Cardiac fibroblast (primary cell): ENCODE results near the gene LRMDA.
A peak's percentile ranks its signal among the peaks of the same experiment; 100 is the strongest.

ENCODE experiments used
- DNase-seq, 2 donors: peaks; one replicate each; pipeline versions ENCODE4 v3.0.0 to v3.0.0-alpha.2; 2010; ENCODE audit warnings: low read depth in 2 of 2
- H3K4me3 ChIP-seq, 2 donors: replicated peaks in 1 of 2; 1 replicate in 1 of 2; 2 replicates in 1 of 2; pipeline ENCODE4 v1.5.1; 2011; ENCODE audit warnings: low read depth in 2 of 2, low read length in 2 of 2, mild to moderate bottlenecking in 2 of 2, moderate library complexity in 1 of 2
- TF ChIP-seq, protein P1 (sequence below): IDR thresholded peaks from one replicate; pipeline ENCODE4 v1.5.1; 2011; ENCODE audit warnings: low read depth, mild to moderate bottlenecking, low read length, inconsistent platforms

LRMDA gene

DNA sequence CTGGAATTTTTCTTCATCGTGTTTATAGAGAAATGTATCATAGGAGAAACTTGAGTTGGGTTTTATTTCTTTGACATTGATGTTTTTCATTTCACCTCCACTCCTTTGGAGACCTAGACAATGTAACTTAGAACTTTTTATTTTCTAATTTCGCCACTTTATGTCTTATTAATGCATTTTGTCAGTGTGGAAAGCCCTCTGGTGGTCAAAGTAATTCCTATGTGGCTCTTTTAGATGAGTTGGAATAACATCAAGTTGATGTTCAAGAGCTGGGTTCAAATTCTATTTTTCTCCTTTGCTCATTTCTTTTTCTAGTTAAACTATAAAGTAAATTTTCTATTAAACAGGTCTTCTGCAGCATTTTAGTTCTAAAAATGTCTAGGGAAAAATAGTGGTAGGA is 478.6 kb downstream of the LRMDA start:
- TF ChIP-seq, protein P1, sequence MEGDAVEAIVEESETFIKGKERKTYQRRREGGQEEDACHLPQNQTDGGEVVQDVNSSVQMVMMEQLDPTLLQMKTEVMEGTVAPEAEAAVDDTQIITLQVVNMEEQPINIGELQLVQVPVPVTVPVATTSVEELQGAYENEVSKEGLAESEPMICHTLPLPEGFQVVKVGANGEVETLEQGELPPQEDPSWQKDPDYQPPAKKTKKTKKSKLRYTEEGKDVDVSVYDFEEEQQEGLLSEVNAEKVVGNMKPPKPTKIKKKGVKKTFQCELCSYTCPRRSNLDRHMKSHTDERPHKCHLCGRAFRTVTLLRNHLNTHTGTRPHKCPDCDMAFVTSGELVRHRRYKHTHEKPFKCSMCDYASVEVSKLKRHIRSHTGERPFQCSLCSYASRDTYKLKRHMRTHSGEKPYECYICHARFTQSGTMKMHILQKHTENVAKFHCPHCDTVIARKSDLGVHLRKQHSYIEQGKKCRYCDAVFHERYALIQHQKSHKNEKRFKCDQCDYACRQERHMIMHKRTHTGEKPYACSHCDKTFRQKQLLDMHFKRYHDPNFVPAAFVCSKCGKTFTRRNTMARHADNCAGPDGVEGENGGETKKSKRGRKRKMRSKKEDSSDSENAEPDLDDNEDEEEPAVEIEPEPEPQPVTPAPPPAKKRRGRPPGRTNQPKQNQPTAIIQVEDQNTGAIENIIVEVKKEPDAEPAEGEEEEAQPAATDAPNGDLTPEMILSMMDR, result peak; percentile 51
- H3K4me3 ChIP-seq, result no peak overlapping the region
- DNase-seq, result peak; percentile 65 to 66

DNA sequence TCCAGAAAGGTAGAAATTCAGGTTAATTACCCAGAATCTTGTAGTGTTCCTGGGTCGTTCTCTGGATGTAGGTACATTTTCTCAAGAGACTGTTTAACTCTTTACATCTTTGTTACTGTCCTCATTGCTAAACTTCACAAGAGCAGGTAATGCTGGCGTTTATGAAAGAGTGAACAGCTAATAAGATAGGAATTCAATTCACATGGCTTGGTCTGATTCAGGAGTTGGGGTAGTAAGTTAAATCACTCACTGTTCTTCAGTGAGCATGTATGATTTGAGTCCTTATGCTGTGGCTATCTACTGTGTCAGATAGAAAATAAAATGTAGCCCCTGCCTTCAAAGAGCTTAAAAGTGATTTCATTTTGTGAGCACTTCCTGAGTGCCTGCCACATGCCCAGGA is 480.0 kb downstream of the LRMDA start:
- no peak overlapping the region for H3K4me3 ChIP-seq
- no peak for DNase-seq
- TF ChIP-seq, protein P1, result no peak

DNA sequence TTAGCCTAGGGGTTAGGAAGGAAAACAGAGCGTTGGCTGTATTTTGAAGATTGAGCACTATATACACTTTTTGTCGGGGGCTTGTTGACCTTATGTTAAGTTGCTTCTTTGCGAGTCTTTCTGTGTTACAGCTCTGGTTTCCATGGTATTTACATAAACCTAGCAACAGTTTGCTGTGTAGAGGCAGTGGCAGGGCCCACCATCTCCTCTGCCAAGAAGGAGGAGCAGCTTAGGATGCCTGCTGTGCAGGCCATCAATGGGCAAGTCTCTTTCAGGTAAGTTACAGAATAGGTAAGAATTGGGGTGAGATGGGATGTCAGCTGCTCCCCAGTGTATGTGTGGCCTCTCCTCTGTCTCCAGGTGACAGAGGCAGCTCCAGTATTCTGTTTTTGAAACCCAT is 485.5 kb downstream of the LRMDA start:
- H3K4me3 ChIP-seq, result no peak overlapping the region
- DNase-seq, result no peak
- TF ChIP-seq, protein P1, result no peak

DNA sequence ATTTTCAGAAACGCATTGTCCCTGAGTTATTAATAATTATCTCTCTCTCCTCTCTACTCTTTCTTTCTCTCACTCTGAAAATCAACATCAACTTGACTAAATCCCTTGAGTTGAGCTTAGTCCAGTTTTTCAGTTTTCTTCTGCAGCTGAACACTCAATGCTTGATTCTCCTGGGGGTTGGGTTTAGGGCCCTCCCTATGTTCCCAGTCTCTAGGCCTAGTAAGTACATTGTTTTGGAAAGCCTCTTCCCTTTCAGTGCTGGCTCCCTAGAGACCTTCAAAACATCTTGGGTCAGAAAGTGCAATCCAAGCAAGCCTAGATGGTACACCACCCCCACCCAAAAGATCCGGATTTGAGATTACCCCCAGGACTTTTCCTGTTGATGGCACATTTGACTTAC is 488.5 kb downstream of the LRMDA start:
- DNase-seq, result no peak
- TF ChIP-seq, protein P1, result no peak
- H3K4me3 ChIP-seq, result no peak overlapping the region

DNA sequence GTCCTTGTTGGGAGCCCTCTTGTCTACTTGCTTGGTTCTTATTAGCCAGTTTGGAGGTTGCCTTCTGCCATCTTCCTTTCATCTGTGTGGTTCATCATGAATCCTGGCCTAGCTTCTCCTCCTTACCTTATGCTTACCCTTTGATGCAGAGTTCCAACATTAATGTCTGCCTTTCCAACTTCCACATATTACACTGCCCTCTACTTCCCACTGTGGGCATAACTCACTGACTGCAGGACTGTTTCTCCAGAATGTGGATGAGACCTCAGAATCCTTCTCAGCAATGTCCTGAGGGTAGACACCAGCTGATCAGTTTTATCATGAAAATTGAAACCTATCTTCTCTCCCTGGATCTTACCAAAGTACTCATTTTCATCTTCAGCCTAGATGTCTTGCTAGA is 491.0 kb downstream of the LRMDA start:
- no peak overlapping the region for H3K4me3 ChIP-seq
- DNase-seq, result peak; percentile 8 to 21
- TF ChIP-seq, protein P1, result peak; percentile 16

DNA sequence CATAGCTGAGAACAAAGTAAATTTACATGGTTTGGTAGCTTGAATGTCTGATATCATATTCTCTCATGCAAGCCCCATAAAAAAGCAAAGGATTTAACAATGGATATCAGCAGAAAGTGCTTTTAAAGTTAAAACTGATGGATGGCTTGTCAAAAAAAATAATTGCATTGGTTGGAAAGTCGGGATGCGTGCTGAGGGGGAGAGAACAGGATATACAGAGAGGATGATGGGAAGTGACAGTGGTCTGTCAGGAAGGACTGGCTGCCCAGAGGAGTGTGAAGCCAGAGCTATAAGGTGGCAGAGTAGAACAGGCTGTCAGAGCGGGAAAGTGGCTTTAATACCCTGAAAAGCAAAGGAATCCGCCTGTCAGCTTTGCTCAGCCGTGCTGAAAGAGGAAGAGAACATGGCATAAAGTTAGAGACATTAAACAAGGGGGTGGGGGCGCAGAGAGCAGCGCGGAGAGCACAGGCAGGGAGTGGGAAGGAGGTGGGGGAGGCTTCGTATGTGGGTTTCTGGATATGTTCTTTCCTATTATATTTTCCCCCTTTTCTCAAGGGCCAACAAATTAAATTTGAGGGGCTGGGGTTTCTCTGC is 493.0 kb downstream of the LRMDA start:
- DNase-seq, result no peak
- TF ChIP-seq, protein P1, result no peak
- no peak overlapping the region for H3K4me3 ChIP-seq

DNA sequence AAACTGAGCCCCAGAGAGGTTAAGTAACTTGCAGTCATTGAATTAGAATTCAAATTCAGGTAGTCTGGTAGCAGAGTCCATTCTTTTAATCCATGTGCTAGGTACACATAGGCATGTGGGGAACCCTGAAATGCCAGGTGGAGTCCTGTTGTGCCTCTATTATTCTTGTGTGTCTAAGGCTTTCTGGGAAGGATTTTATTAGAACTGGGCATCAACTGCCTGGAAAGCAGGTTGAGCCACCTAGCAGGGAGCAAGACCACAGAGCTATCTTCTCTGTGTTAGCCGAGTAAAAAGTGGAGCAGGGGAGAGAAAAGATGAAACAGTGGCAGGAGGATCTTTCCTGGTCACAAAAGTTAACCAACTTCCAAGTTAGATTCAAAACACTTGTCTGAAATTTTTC is 494.6 kb downstream of the LRMDA start:
- no peak overlapping the region for H3K4me3 ChIP-seq
- no peak for DNase-seq

More for the DNA sequence above, 494.6 kb downstream of the LRMDA start:
- TF ChIP-seq, protein P1, result no peak
